ENCODE measurements around the gene NEXN.

- TF ChIP-seq EZH2phosphoT487 (IDR thresholded peaks at IDR 0.05; ENCODE audit: borderline replicate concordance, low read length): no peak
- TF ChIP-seq CTCF (IDR thresholded peaks at IDR 0.05; ENCODE audit: low read depth, low read length, poor library complexity, severe bottlenecking): no peak
These were observed 88.1 kb downstream of the NEXN start for GRCh38 chr1:77976433-77977076.
